ENCODE measurements around the gene UBE2J2. TPM values are rescaled to one million over a fixed set of nuclear protein-coding genes. Genes with fewer than 3 reads are reported as not detected.

Gene UBE2J2
- total and polyA plus RNA-seq, 2 of the 13 experiments (the other 11 are each of a cell fraction or from before 2014, with no cell fraction given), result 25.4 to 29.4 TPM

GRCh38 chr1:1273512-1274298, at the start of gene UBE2J2 (continued):
- TF ChIP-seq ZNF205 (CRISPR knock-in tag; IDR thresholded peaks at IDR 0.05), result 0 out of 2 replicates have a peak, but pooled peaks have one; percentile 13
- no peak for TF ChIP-seq ZNF180 (CRISPR knock-in tag; IDR thresholded peaks at IDR 0.05; ENCODE audit: borderline replicate concordance, low read depth)
- TF ChIP-seq PHF5A (CRISPR knock-in tag; IDR thresholded peaks at IDR 0.05; ENCODE audit: low read depth, unreplicated experiment), result no peak
- TF ChIP-seq ATF2 (CRISPR knock-in tag; IDR thresholded peaks at IDR 0.05), result no peak
- peak; percentile 95; the same call in 1 of the 2 replicates for TF ChIP-seq FOXO4 (CRISPR knock-in tag; conservative IDR thresholded peaks at IDR 0.05)
- TF ChIP-seq ZFP91 (CRISPR knock-in tag; IDR thresholded peaks at IDR 0.05; ENCODE audit: borderline replicate concordance), result peak; percentile 46; the same call in 1 of the 2 replicates
- peak; percentile 70; the same call in 1 of the 2 replicates for TF ChIP-seq ZNF230 (CRISPR knock-in tag; IDR thresholded peaks at IDR 0.05)
- no peak for TF ChIP-seq IKZF1 (IDR thresholded peaks at IDR 0.05)
- TF ChIP-seq CSRNP2 (CRISPR knock-in tag; conservative IDR thresholded peaks at IDR 0.05; ENCODE audit: low read depth), result 0 out of 2 replicates have a peak, but pooled peaks have one; percentile 55
- no peak for TF ChIP-seq U2AF2 (IDR thresholded peaks at IDR 0.05; ENCODE audit: low read depth, low read length)
- TF ChIP-seq ZNF562 (CRISPR knock-in tag; IDR thresholded peaks at IDR 0.05; ENCODE audit: borderline replicate concordance), result no peak
- TF ChIP-seq NRL (CRISPR knock-in tag; IDR thresholded peaks at IDR 0.05; ENCODE audit: borderline replicate concordance), result no peak
- TF ChIP-seq HBP1 (CRISPR knock-in tag; IDR thresholded peaks at IDR 0.05; ENCODE audit: low read depth), result no peak; the same call in 1 of the 2 replicates
- peak; percentile 25 for TF ChIP-seq PAXIP1 (CRISPR knock-in tag; conservative IDR thresholded peaks at IDR 0.05)
- no peak for TF ChIP-seq ZNF703 (CRISPR knock-in tag; IDR thresholded peaks at IDR 0.05; ENCODE audit: borderline replicate concordance)
- TF ChIP-seq ARHGAP35 (CRISPR knock-in tag; IDR thresholded peaks at IDR 0.05; ENCODE audit: borderline replicate concordance), result no peak

Measured in HepG2 (cell line).